Nucleus accumbens (tissue), 56 donors: ENCODE data around the gene VWA2.

Source experiments
- DNase-seq, 56 donors: peaks; one replicate each; lab custom pipeline; 2025; lab: John Stamatoyannopoulos, UW

Gene VWA2

DNA sequence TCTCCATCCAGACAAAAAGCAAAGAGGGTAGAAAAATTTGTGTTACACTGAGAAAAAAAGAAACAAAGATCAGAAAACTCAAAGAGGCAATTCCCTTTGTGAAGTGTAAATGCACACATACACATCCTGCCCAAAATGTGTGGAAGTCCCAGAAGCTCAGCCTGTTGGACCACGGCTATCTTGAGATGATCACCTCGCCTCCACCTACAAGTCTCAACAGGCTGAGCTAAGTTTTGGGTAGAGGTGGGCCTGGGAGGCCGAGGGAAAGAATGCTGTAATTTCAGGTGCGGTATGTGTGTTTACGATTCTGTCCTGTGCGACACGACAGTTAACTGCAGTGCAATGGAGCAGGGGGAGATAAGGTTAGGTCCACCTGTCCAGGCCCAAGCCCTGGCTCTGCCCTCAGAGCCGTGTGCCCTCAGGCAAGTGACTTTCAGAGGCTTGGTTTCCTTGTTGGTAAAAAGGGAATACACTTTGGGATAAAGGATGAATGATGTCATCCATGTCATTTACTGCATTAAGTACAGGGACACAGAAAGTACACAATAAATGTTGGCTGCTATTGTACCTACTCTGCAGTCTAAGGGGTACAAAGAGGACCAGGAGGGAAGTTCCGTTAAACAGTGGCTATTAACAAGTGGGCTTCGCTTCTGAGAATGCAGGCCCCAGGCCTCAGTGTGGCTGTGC is 97.9 kb downstream of the VWA2 start:
- DNase-seq, result no peak

DNA sequence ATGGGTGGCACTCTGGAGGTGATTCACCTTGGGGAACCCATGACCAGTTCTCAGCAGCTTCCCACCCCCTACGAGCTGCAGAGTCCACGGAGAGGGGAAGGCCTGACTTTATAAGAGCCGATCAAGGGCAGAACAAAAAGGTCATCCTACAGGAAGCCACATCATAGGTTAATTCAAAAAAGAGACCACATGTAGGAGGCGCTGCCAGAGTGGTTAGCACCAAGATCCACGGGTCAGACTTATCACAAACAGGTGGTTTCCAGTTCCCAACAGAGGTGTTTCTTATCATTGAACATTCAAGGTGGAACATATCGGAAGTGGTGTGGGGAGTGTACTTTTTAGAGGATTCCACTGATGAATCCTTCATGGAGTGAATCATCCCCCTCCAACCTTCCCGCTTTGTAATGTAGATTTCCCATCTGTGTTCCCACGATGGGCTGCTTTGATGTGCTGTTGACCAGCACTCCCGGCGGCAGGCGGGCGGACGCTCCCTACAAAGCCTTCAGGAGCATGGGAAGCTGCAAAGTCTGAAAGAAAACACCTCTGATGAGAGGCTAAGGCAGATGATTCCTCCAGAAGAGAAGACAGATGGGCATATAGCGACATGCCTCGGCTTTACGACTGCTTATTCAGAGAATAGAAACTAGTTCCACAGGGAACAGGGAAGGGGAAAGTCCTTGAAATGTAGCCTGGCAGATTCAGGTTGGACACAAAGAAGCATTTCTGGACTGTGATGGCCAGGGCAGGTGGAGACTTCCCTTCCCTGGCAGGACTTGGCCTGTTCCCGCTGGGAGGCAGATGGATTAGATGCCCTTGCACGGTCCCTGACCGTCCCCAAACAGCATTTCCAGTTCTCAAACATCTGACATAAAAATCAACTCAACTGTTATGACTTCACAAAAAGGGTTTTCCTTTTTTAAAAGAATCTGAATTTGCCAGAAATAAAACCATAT is 98.7 kb downstream of the VWA2 start:
- no peak for DNase-seq

DNA sequence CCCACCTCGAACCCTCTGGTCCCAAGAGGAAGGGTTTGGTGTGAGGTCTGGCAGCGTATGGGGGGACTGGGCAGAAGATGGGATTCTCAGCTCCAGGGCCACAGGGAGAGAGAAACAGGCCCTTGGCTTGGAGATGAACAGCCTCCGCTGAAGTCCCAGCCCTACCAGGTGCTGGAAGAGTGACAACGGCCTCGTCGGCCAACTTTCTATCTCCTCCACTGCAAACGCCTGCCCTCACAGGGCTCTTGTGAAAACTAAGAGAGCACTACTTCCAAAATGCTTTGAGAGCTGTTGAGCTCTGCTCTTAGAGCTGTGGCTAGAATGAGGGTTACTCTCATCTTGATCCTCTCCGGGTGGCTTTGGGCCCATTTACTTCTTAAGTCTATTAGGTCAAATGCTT is 101.8 kb downstream of the VWA2 start:
- DNase-seq, result no peak
